ENCODE measurements around the gene EFL1.

EFL1 gene

DNA sequence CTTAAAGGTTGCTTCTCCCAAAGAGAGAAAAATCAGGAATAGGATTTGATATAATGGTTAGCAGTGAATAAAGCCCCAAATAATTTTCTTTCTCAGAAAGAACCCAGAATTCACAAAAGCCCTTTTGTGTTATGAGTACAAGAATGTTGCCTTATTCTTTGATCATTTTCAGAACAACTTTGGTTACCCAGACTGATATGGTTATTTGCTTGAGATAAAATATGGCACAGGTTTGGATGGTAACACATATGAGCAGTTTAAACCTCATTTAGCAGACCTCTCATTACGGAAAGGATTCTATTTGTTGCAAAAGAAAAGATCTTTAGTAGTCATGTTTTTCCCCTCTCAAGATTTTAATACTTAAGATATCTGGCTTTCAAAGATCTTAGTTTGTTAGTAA is 111.9 kb downstream of the EFL1 start:
- DNase-seq (ENCODE audit: low read depth) = no peak

DNA sequence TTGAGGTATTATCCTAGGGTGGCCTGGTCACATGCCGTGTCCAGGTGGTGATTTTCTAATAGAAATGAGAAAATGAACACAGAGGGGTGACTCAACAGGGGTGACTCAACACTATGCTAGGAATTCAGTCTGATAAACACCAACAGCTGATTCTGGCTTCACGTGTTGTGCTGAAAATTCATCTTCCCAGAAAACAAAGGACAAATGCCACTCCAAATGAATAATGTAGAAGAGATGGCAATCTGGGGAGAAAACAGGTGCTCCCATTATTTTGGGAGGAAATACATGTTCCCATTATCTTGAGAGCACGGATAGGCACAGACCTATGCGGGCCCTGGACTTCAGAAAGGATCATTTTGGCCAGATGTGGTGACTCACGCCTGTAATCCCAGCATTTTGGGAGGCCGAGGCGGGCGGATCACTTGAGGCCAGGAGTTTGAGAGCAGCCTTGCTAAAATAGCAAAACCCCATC is 115.5 kb downstream of the EFL1 start:
- DNase-seq (ENCODE audit: low read depth) = no peak

GRCh38 chr15:82146576-82146975 is 116.0 kb downstream of the EFL1 start:
- no peak for DNase-seq (ENCODE audit: low read depth)

DNA sequence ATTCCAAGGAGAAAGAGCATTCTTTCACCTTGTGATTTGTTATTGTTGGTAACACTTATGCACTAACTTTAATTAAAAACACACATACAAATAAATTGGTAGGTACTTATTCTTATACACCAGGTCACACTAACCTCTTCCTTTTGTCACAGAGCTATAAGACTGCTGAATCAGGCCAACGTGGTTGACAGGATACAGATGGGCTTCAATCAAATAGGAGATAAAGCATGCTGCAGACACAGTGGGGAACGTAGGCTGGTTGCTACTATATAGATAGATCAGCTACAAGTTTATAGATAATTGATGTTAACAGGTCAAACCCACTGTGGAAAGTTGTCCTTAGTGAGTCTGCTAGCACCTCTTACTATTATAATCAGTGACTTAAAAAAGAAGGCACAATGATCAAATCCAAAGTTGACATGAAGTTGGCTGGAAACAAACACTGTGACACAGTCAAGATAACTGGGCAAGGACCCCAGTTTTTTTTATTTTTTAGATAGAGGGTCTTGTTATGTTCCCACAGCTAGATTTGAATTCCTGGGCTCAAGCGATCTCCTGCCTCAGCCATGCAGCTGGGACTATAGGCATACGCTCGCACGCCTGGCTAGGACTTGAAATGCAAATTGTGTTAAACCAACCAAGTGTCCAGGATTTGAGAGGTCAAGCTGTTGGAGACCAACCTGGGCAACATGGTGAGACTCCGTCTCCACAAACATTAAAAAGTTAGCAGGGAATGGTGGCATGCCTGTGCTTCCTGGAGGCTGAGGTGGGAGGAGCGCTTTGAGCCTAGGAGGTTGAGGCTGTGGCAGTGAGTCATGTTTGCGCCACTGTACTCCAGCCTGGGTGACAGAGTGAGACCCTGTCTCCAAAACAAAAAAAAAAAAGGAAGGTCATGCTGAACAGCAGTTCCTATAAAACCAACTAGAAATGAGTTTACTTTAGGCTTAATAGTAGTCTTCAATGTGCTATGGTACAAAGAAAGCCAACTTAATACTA is 118.8 kb downstream of the EFL1 start:
- no peak for DNase-seq (ENCODE audit: low read depth)

GRCh38 chr15:82140886-82141285 is 121.6 kb downstream of the EFL1 start:
- no peak for DNase-seq (ENCODE audit: low read depth)

DNA sequence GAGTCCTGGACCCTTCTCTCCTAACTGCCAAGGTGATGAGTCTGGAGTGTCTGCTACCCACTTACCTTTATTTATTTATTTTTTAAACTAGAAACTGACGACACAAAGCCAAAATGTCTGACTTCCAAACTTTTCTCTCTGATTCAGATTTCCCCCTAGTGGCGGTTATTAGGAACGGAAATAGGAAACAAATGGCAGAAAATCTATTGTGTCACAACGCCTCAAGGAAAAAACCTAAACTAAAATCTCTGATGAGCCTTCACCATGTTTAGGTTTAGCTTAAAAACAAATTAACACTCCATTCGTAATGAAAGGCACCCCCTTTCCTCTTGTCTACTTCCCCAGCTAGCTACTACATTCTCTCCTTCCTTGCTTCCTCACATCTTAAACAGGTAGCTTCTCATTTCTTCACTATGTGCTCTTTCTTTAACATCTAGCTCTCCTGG is 122.7 kb downstream of the EFL1 start:
- no peak for DNase-seq (ENCODE audit: low read depth)

DNA sequence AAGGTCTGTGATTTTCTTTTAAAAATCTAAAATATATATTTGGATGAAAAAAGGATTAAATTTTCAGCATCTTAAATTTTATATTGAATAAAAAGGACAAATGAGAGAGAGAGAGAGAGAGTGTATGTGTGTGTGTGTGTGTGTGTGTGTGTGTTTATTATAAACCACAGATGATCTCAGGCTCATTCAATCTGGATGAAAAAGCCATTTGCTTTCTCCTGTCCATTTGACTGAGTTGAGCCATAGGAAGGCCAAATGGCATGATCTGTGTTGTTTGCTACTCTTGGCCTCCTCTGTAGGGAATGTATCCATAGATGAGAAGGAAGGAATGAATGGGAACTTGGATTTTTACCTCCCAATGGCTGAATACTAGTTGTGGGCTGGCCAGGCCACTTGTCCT is 124.2 kb downstream of the EFL1 start:
- DNase-seq (ENCODE audit: low read depth) = no peak

GRCh38 chr15:82137261-82137660 is 125.3 kb downstream of the EFL1 start:
- no peak for DNase-seq (ENCODE audit: low read depth)

GRCh38 chr15:82136120-82136519 is 126.4 kb downstream of the EFL1 start:
- no peak for DNase-seq (ENCODE audit: low read depth)

DNA sequence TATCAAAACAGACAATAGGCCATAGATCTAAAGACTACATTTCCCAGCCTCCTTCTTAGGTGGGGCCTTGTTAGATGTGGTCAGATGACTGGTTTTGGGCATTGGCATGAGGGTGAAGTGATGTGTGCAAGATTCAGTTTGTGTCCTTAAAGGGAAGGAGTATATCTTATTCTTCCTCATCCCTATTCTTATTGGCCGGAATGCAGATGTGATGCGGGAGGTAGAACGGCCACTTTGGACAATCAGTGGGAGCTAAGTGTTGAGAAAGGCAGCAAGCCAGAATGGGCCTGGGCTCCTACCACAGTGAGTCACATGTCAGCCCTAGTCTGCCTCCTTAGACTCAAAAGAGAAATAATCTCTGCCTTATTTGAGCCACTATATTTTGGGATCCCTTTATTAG is 126.9 kb downstream of the EFL1 start:
- DNase-seq (ENCODE audit: low read depth) = no peak

DNA sequence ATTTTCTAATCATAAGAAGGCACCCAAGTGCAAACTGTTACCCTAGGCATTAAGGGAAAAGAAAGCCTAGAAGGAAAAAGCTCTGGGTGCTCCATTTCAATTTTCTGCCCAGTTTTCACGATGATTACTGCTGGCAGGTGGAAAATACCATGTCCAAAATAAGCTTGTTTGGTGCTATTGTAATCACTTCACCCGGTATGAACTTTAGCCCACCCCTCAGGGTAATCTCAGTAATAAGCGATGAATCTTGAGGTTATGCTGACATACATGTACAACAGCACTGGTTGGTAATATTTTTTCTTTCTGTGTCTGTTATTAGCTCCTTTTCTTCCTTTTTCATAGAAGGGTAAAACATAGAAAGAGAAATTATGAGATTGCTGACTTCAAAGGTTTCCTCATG is 128.1 kb downstream of the EFL1 start:
- no peak for DNase-seq (ENCODE audit: low read depth)

DNA sequence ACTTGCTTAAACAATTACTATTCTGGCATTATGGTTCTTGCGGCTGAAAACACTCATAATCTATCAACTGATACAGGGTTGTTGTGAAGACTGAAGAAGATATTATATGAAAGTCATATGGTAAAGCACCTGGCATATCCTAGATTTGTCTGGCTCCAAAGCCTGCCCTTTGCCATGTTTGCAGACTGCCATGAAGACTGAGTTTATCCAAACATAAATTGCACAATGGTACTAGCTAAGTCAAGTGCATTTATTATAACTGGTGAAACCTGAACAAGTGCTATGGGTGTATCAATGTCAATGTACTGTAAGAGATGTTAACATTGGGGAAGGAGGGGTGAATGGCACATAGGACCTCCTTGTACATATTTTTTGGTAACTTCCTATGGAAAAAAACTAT is 129.3 kb downstream of the EFL1 start:
- no peak for DNase-seq (ENCODE audit: low read depth)

- no peak for DNase-seq (ENCODE audit: low read depth)
Measured at GRCh38 chr15:82132742-82133141, 129.8 kb downstream of the EFL1 start.

- no peak for DNase-seq (ENCODE audit: low read depth)
Measured at GRCh38 chr15:82132096-82132495, 130.4 kb downstream of the EFL1 start.

DNA sequence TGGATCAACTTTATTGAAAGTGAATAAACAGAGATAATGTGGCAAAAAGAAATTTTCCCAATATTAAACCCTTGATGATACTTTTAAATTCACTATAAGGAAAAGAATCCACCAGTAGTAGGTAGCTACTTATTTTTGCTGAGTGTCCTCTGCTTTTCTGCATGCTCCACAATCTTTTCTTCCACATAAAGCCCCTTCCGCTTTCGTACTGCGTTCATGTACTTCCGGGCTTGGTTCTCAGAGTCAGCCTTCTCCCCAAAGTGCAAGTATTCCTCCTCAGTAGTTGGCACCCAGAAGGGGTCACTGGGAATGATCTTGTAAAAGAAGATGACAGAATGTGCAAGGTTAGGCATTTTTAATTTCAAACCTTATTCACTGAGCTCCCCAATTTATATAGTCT is 132.3 kb downstream of the EFL1 start:
- no peak for DNase-seq (ENCODE audit: low read depth)

DNA sequence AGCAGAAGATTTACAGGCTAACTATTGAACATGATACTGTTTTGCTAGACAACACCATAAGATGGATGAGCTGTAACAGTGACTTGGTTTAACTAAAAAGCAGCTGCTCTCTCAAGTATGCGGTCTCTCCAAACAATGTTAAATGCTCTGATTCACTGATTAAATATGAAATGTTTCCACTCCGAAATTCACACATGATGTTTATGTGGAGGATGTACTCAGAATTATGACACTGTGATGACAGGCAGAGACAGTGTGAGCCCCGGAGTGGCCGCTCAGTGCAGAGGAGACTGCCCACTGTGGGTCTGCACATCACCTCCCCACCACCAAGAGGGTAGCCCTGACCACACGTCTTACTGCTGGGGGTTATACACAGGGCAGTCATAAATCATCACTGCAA is 132.8 kb downstream of the EFL1 start:
- no peak for DNase-seq (ENCODE audit: low read depth)

DNA sequence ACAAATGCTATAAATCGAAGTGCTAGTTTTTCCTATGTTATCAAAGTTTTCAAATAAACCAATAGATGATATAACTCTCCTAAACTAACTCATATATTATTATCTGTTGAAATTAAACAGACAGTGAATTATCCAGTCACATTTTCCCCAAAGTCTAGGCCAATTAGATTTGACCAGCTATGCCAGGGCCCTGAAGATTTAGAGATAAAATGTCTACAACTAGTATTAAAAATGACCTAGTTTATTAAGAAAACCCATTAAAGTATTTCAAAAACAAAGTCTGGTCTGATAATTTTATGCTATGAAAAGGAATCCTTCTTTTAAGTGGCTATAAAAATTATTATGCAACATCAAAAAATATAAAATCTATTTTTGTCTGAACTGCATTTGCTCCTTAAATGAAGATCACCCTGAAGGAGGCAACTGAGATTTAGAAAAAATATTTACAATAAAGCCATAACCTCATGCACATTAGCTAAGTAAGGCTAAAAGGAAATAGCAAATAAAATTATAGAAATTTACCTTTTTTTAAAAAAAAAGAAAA is 133.3 kb downstream of the EFL1 start:
- DNase-seq (ENCODE audit: low read depth) = no peak

DNA sequence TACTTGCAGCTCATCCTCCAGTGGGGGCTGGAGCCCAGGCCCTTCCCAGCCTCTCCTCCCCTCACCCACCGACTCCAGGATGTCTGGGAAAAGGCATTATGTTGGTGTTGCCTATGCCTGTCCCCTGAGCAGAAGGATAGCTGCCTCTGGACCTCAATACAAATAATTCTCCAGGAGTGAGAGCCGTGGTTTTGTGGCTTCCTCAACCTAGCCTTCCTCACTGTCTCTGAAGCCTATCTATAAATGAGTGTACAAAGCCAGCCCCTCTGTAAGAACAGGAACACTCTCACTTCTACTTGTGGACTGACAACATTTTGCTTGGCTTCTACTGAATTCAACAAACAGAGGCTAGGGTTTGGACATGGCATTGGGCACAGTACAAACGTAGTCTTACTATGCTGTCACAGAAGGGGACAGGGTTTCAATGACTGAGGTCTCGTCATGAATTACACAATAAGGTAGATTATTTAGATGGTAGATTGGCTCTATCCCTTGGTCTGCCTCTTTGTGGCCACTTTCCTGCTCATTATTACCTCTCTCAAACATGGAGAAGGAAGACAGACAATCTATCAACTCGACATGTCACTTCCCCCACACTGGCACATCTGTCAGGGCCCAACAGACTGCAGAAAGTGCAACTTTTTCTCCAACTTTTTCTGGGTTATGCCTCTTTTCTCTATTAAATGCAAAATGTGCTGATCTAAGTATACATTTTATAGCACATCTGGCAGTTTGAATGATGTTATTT is 134.0 kb downstream of the EFL1 start:
- DNase-seq (ENCODE audit: low read depth) = no peak

GRCh38 chr15:82127581-82127980 is 135.0 kb downstream of the EFL1 start:
- no peak for DNase-seq (ENCODE audit: low read depth)

GRCh38 chr15:82126346-82126745 is 136.2 kb downstream of the EFL1 start:
- no peak for DNase-seq (ENCODE audit: low read depth)

DNA sequence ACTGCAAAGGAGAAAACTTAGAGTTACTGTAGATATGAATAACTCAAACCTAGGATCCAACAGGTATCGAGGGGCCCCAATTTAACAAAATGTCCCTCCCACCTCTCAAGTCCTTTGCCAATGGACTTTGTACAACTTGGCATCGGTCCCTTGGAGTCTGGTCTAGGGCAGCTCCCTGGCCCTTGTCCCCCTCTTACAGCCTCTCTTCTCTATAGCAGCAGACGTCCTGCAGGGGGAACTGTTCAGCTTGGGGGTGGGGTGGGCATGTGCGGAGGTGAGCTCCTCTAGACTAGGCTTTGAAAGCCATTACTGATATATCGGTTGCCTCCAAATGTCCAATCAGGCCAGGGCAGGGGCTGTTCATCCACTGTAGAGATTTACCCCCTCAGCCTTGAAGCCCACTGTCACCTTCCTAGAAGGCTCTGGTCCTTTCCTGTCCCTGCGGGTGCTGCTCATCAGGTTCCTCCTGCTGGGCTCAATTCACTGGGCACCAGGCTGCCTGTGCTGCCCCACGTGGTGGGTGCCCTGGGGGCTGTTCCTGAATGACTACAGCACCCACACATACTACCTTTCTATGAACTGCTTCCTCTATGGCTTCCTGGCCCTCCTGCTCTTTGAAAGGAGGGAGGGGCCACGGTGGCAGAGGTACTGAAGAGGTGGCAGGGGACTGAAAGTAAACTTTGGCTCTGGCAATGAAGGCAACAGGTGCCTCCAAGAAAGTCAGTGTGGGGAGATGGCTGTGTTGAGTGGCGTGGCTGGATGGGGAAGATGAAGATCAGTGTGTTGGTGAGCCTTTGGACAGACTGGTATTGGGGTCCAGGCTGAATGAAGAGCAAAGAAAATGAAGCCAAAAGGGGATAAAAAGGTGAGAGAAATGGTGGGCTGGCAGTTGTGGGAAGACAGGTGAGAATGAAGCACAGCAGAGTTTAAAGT is 137.9 kb downstream of the EFL1 start:
- DNase-seq (ENCODE audit: low read depth) = no peak
